Stimulated activated CD4-positive, alpha-beta T cell treated with anti-CD3 and anti-CD28 coated beads, Interleukin-2, amount 100 ng/mL, for 4 hours (primary cell): ENCODE results near the gene TBC1D5.
"Not testable (repeated sequence)": the region's sequence is repeated elsewhere in the genome, so short reads cannot be mapped to it uniquely, and the experiment has no call there.

ENCODE experiments used
- DNase-seq: peaks from one replicate; pipeline ENCODE4 v3.0.0-alpha.2; 2020; ENCODE audit warnings: low read depth

Gene TBC1D5

DNA sequence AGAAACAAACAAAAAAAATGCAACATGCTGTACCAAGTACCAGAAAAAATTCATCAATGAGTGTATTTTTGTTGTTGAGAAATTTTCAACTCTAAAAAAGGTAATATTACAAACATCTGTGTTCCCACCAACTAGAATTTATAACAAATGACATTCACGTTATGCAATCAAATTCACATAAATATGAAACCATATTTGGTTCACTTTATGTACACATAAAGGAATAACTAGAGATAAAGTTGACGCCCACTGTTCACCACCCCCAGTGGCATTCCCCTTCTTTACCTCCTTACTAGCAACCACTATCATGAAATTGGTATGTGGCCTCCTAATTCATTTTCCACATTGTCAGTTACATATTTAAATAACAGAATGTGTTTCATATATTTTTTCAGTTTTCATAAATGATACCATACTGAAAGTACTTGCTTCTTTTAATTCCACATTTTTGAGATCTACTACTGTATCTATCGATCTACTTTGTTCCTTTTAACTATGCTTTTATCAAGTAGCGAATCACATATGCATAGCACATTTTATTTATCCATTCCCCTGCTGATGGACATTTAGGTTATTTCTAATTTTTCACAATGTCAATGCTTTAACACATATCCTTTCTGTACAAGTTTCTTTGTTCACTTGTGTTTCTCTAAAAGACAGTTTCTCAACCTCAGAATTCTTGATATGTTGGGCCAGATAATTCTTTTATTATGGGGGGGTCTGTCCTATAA lies 34.5 kb downstream of the TBC1D5 start:
- DNase-seq: no peak

DNA sequence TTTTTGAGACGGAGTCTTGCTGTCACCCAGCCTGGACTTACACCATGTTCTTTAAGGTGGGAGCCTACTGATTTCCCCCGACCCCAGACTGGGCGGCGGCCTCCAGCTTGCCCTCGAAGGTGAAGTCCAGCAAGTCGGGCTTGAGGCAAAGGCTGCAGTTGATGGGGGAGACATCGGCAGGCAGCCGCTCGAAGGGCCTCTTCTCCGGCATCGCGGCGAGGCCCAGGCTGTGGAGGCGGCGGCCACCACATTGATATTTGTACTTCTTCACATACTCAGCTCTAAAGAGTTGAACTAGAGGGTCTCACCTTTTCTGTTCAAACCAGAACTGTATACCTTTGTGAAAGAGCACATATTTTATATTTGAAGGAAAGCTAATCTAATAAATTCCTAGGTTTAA lies 36.4 kb downstream of the TBC1D5 start:
- DNase-seq: not testable (repeated sequence)

DNA sequence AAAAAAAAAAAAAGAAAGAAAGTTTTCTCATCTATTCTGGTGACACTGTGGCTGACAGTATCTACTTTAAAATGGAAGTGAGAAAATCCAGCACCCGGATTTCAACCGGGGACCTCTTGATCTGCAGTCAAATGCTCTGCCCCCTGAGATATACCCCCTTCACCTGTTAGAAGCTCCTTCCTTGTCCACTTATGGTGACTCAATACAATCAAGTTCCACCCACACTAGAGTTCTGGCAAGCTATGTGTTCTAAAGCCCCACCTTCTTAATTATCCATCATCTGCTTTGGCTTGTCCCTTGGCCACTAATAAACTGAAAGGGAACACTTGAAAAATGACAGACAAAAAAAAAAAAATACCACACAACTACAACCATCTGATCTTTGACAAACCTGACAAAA lies 42.6 kb downstream of the TBC1D5 start:
- not testable (repeated sequence) for DNase-seq

DNA sequence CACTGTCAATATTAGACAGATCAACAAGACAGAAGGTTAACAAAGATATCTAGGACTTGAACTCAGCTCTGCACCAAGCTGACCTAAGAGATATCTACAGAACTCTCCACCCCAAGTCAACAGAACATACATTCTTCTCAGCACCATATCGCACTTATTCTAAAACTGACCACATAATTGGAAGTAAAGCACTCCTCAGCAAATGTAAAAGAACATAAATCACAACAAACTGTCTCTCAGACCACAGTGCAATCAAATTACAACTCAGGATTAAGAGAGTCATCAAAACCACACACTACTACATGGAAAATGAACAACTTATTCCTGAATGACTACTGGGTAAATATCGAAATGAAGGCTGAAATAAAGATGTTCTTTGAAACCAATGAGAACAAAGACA lies 46.8 kb downstream of the TBC1D5 start:
- not testable (repeated sequence) for DNase-seq

DNA sequence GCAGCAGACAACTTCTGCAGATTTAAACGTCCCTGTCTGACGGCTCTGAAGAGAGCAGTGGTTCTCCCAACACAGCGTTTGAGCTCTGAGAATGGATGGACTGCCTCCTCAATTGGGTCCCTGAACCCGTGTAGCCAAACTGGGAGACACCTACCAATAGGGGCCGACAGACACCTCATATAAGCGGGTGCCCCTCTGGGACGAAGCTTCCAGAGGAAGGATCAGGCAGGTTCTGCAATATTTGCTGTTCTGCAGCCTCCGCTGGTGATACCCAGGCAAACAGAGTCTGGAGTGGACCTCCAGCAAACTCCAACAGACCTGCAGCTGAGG lies 48.8 kb downstream of the TBC1D5 start:
- DNase-seq: not testable (repeated sequence)

DNA sequence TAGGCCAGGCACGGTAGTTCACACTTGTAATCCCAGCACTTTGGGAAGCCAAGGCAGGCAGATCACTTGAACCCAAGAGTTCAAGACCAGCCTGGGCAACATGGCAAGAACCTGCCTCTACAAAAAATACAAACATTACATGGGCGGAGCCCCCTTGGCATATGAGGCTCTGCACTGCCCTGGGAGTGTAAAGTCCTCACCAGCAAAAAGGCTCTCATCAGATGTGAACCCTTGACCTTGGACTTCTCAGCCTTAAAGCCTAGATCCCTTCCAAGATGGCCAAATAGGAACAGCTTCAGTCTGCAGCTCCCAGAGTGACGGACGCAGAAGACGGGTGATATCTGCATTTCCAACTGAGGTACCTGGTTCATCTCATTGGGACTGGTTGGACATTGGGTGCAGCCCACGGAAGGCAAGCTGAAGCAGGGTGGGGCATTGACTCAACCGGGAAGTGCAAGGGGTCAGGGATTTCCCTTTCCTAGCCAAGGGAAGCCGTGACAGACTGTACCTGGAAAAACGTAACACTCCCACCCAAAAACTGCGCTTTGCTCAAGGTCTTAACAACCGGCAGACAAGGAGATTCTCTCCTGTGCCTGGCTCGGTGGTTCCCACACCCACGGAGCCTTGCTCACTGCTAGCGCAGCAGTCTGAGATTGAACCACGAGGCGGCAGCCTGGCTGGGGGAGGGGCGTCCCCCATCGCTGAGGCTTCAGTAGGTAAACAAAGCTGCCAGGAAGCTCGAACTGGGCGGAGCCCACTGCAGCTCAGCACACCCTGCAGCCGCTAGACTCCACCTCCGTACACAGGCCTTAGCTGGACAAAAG lies 49.4 kb downstream of the TBC1D5 start:
- peak; percentile 24 for DNase-seq

DNA sequence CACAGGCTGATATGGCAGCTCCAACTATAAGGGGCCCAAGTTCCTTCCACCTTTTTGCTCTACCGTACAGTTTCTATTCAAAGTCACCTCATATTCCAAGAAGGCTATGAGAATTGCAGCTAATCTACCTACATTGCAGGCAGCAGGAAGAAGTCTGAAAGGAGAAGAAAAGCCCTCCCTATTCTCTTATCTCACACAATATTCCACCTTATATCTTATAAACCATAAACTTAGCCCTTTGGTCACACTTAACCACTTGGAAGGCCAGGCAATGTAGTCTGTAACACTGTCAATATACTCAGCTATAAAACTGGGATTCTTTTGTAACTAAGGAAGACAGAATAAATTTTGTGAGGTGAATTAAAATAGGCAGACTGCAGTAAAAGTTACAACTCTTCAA lies 54.9 kb downstream of the TBC1D5 start:
- DNase-seq: no peak

DNA sequence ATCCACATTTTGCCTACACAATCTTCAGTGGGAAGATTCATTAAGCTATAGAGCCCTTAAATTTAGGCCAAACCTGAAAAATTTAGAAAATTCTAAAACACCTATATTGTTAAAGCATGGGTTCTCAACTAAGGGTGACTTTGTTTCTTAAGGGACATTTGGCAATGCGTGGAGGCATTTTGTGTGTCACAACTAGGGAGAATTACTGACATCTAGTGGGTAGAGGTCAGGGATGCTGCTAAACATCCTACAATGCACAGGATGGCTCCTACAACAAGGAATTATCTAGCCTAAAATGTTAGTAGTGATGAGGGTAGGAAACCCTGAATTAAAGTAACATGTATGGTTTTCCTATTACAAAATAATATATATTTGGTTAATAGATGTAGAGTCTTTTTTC lies 55.8 kb downstream of the TBC1D5 start:
- DNase-seq: no peak

DNA sequence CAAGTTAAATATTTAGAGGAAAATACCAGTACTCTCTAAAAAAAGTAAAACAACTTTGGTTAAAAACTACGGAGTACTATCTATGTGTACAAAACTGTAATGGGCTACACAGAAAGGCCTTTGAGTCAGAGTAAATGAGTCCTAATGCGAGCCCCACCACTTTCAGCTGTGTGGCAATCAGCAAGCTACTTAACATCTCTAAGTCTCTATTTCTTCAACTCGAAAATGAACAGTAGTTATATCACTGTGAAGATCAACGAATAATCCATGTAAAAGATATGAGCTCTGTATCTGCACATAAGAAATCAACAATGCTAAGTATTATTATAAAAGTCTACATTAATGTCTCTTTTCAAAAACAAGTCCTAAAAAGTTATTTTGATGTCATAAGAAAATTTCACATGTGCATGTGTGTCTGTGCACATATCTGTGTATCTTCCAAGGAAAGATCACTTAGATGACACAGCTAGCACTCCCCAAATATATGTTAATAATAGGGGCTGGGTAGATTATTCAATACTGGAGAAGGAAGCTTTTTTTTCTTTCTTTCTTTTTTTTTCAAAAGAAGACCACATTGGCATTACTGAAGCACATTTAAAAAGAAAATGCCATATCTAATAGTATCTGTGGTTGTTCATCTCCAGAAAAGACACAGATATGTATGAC lies 58.8 kb downstream of the TBC1D5 start:
- no peak for DNase-seq

DNA sequence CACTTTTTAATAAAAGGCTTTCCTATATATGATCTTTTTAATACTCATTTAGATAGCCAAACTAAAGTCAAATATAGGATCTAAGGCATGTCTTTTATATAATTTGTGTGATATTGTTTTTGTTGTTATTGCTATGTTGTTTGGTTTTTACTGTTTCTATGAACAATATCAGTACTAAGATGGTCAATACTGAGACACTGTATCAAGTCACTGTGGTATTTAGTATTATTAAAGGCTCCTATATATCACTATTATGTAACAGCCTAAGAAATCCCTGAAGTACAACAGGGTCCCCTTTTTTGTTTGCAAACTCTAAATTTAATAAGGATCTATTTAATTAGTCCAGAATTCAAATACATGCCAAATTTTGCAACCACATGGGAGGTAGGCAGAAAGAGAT lies 61.9 kb downstream of the TBC1D5 start:
- DNase-seq: no peak

DNA sequence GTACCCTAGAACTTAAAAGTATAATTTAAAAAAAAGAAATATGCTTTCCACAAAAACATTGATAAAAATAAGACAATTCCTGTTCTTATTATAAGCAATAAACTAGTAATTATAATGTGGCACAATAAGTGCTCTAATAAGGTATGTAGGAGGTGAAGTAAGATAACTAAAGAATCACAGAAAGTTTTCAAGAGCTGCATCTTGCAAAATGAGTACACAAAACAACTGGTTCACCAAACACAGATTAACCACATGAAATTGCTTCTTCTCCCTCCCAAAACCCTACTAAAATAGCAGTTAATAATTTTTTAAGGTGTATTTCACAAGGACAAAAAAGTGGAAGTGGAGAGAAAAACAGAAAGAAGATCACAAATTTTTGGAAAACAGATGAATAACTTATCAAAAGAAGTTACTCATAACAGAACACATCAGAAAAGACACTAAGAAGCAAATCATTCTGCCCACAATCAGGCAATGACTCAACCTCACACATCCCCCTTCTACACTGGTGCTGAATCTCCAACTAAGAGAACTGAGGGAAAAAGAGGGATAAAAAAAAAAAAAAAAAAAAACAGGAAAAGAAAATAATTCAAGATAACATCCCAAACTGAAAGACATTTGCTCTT lies 64.2 kb downstream of the TBC1D5 start:
- no peak for DNase-seq

DNA sequence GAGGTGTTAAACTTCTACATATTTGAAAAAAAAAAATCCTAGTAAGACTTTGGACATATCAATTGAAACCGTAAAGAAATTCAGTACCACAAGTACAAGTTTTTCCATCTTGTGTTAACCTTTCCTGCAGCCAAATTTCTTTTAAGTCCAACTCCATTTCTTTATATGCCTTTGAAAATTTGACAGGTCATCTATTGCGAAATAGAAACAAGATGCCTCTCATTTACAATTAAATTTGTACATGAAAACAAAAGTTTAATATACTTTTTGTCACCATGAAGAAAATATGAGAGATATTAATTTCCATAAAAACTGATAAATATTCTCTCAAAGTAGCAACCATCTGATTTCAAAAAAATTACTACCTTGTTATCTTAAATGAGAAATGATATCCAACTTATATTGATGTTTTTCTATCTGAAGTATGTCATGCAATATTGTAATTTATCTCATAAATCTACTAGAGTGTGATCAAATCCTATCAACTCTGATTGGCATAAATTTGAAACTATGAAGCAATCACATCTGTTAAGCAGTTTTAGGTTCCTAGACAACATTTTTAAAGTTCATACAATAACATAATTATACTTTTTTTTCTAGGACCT lies 68.2 kb downstream of the TBC1D5 start:
- DNase-seq: no peak

DNA sequence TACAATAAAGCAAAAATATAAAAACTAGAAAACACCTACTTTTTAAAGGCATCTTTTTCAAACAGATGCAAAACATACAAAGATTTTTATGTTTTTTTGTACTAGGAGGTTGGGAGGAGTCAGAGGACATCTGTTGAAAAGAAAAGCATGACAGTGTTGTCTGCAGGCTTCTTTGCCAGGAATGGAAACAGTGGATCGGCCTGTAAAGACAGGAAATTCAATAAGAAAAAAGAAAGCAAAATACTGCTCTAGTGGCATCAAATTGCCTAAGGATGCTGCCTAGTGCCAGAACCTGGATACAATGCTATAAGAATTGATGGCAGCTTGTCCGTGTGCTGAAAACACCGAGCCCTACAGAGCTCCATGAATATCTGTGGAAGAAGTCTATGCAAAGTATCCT lies 69.9 kb downstream of the TBC1D5 start:
- no peak for DNase-seq

DNA sequence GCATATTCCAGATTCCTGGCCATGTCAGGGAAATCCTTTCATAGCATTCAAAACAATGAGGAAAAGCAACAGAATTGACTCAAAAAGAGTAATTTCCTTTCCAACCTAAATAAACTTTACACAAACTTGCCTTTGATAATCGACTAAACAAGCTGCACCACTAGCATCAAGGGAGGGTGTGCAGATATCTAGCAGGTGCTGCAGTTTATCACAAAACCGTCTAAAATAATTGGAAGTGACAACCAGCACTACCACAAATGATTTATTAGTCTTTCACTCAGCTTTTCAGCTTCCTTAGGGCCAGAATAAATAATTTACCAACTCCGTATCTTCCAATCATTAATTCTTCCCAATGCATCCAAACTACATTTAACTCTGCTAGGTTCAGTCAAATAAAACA lies 71.7 kb downstream of the TBC1D5 start:
- DNase-seq: no peak

DNA sequence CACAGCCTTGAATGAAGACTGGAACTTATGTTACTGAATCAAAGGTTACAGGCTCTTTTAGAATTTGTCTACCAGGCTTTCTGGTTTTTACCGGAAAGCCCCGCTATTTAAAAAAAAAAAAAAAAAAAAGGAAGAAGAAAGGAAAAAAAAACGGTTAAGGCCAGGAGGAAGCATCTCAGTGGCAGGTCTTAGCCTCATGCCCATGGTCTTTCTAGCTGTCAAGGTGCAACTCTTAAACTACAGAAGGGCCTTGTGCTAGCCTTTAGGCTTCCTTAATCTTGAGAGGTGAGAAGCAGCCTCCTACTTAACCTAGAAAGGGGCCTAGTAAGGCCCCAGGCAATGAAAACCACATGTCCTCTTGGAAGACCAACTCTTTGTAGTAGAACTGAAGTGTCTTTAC lies 77.5 kb downstream of the TBC1D5 start:
- DNase-seq: no peak

DNA sequence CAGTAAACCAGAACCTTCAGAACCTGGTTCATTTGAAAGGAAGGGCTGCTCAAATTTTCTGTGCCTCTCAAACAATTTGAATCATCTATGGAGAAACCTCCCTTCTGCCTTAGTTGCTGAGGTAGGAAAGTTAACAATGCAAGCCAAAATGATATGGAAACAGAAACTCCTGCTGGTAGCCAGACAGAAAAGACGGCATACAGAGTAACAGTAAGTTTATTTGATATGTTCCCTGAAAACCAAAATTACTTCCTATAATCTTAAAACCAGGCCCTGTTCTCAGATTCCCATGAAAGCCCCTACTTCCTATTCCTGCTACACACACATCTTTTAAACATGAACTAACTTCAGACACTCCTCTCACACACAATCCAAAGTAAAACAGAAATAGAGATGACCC lies 86.2 kb downstream of the TBC1D5 start:
- no peak for DNase-seq

DNA sequence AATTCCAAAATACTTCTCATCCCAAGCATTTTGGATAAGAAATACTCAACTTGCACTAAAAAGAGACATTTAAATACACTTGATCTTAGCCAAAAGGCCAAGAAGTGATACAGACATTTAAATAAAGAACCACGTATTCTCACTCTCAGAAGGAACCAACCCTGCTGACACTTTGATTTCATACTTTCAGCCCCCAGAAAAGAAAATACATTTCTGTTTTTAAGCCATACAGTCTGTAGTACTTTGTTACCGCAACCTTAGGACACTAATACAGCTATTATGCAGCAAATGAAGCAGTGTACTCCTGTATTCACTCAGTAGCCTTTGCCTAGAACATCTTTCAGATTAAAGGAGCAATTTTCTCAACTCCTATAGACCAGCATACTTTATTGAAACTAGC lies 86.7 kb downstream of the TBC1D5 start:
- no peak for DNase-seq

DNA sequence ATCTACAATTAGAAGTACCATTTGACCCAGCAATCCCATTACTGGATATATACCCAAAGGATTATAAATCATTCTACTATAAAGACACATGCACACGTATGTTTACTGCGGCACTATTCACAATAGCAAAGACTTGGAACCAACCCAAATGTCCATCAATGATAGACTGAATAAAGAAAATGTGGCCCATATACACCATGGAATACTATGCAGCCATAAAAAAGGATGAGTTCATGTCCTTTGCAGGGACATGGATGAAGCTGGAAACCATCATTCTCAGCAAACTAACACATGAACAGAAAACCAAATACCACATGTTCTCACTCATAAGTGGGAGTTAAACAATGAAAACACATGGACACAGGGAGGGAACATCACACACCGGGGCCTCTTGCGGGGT lies 92.7 kb downstream of the TBC1D5 start:
- not testable (repeated sequence) for DNase-seq

DNA sequence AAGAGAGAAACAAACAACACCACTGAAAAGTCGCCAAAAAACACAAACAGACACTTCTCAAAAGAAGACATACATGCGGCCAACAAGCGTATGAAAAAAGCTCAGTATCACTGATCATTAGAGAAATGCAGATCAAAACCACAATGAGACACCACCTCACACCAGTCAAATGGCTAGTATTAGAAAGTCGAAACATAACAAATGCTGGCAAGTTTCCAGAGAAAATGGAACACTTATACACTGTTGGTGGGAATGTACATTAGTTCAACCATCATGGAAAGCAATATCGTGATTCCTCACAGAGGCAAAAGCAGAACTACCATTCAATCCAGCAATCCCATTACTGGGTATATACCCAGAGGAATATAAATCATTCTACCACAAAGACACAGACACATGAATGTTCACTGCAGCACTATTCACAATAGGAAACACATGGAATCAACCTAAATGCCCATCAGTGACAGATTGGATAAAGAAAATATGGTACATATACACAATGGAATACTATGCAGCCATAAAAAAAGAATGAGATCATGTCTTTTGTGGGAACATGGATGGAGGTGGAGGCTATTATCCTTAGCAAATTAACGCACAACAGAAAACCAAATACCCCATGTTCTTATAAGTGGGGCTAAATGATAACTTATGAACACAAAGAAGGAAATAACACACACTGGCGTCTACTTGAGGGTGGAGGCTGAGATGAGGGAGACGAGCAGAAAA lies 93.6 kb downstream of the TBC1D5 start:
- not testable (repeated sequence) for DNase-seq

DNA sequence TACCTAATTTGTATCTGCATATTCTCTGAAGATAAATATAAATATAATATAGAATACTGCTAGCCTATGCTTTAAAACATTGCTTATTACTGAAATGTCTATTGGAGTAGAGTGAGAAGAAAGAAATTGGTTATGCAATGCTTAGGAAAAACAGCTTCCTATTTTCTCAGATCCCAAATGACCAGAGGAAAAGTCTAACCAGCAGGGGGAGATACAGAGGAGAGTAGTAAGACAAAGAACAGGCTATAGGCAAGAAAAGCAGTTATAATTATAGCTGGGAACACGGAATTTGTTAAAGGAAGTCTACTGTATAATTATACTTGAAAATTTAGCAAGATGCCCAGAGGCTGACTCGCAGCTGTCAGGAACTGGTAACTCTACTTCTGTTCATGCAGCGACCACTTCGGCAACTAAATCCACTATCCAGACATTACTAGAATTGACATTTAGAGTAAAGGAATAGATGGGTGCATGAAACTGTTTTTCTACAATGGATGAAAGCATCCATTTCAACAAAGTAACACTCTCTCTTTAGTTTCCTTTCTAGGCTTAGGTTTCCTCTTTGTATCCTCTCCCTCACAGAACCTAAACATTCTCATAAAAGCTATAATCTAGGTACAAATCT lies 97.2 kb downstream of the TBC1D5 start:
- no peak for DNase-seq

DNA sequence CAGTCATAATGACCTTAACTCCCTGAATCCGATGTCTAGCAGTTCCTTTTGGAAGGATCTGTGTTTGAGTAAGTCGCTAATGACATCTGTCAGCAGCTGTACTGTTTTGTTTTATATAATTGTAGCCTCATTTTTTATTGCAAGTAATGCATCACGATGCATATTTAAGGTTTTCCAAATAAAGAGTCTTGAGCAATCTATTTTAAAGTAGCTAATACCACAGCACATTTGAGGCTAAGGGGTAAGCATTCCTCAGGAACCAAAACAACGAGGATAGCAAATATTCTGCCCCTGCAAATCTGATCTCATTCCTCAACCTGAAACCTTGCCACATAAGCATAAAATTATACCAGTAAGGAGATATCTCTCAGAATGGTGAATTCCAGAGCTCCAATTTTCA lies 98.7 kb downstream of the TBC1D5 start:
- no peak for DNase-seq
